HCT116 (cell line): ENCODE results near the gene PHF21A. TPM values are rescaled to one million over a fixed set of nuclear protein-coding genes. Genes with fewer than 3 reads are reported as not detected.

Experiments used
- ATAC-seq: fragments of 200-7000 bp; cut with Tn5 transposase; 2 replicates; pipeline ENCODE4 v1.9.1; 2020; ENCODE audit warnings: mild to moderate bottlenecking, moderate library complexity
- BruUV-seq: library from RNA; stranded (reverse); fragments of 400-500 nt; replicated peaks from 2 replicates; lab custom pipeline; 2021; lab: Mats Ljungman, UMichigan
- CTCF ChIA-PET: fragments of 300-600 bp; sonication (Branson Sonifier 250); formaldehyde crosslinking; loops from one replicate; lab custom pipeline; 2021; ENCODE audit warnings: antibody characterized with exemption; lab: Charles Lee
- POLR2A ChIA-PET: fragments of 300-600, 350-600 bp; sonication (Branson Sonifier 250); formaldehyde crosslinking; loops from one replicate; lab custom pipeline; 2021; ENCODE audit warnings: antibody characterized with exemption; lab: Charles Lee
- RAD21 ChIA-PET, 2 experiments: fragments of 300-600 bp; sonication (Branson Sonifier 250); formaldehyde crosslinking; loops; one replicate each; lab custom pipeline; 2023; ENCODE audit warnings: low total read pairs in 2 of 2; ENCODE audit not compliant: uncharacterized antibody in 2 of 2, unreplicated experiment in 2 of 2, low non-redundant PET in 1 of 2; lab: Charles Lee
- DNase-seq: peaks from one replicate; pipeline ENCODE4 v3.0.0-alpha.2; 2010; ENCODE audit warnings: low read depth, low spot score
- H2AFZ ChIP-seq: fragments of 200-600 bp; shearing (Covaris generic), sonication (generic); 2 replicates; pipeline ENCODE4 v1.6.1; 2017; ENCODE audit warnings: low read depth, mixed run types, mixed read lengths, antibody characterized with exemption, low read length; ENCODE audit not compliant: poor library complexity, severe bottlenecking
- H3K27ac ChIP-seq: 2 replicates; pipeline ENCODE4 v1.5.1; 2012; ENCODE audit warnings: low read depth, low read length
- H3K27me3 ChIP-seq: fragments of 200-600 bp; sonication (generic); 2 replicates; pipeline ENCODE4 v1.6.1; 2016; ENCODE audit warnings: mixed run types, low read length, mixed read lengths; ENCODE audit not compliant: insufficient read depth
- H3K36me3 ChIP-seq, 2 experiments: fragments of 200-500 bp in 1 of 2; fragments of 200-600 bp in 1 of 2; sonication (Bioruptor generic) in 1 of 2; sonication (generic) in 1 of 2; 2 replicates each; pipeline versions ENCODE4 v1.5.1 to v1.6.1; 2014 to 2016; ENCODE audit warnings: low read length in 2 of 2, inconsistent platforms in 1 of 2, mixed read lengths in 1 of 2, mixed run types in 1 of 2; ENCODE audit not compliant: insufficient read depth in 2 of 2, control insufficient read depth in 1 of 2
- H3K4me1 ChIP-seq, 2 experiments: fragments of 200-600 bp in 1 of 2; sonication (generic) in 1 of 2; 2 replicates each; pipeline versions ENCODE4 v1.5.1 to v1.6.1; 2012 to 2017; ENCODE audit warnings: low read length in 2 of 2, inconsistent platforms in 1 of 2, mild to moderate bottlenecking in 1 of 2, mixed read lengths in 1 of 2, mixed run types in 1 of 2, moderate library complexity in 1 of 2; ENCODE audit not compliant: insufficient read depth in 2 of 2, control insufficient read depth in 1 of 2
- H3K4me2 ChIP-seq: fragments of 200-600 bp; sonication (generic); 2 replicates; pipeline ENCODE4 v1.6.1; 2017; ENCODE audit warnings: mixed run types, low read length, mixed read lengths
- H3K4me3 ChIP-seq, 2 experiments: fragments of 200-600 bp in 1 of 2; sonication (generic) in 1 of 2; replicated peaks in 1 of 2; 2 replicates each; pipeline ENCODE4 v1.5.1; 2011 to 2016; ENCODE audit warnings: low read length in 2 of 2, control low read depth in 1 of 2, low read depth in 1 of 2, mild to moderate bottlenecking in 1 of 2, mixed read lengths in 1 of 2, mixed run types in 1 of 2
- H3K79me2 ChIP-seq: fragments of 200-600 bp; sonication (generic); 2 replicates; pipeline ENCODE4 v1.6.1; 2017; ENCODE audit warnings: mild to moderate bottlenecking, mixed run types, low read length, moderate library complexity, mixed read lengths; ENCODE audit not compliant: insufficient read depth
- H3K9ac ChIP-seq: fragments of 200-600 bp; sonication (generic); 2 replicates; pipeline ENCODE4 v1.6.1; 2016; ENCODE audit warnings: low read length, mixed read lengths
- H3K9me2 ChIP-seq: fragments of 200-600 bp; sonication (generic), shearing (Covaris generic); 2 replicates; pipeline ENCODE4 v1.6.1; 2017; ENCODE audit warnings: mixed run types, mild to moderate bottlenecking, moderate library complexity; ENCODE audit not compliant: insufficient read depth
- H3K9me3 ChIP-seq, 2 experiments: fragments of 200-500 bp in 1 of 2; fragments of 200-600 bp in 1 of 2; sonication (Bioruptor generic) in 1 of 2; sonication (generic) in 1 of 2; 2 replicates each; pipeline ENCODE4 v1.6.1; 2014 to 2017; ENCODE audit warnings: low read length in 2 of 2, mixed read lengths in 2 of 2, inconsistent platforms in 1 of 2, low read depth in 1 of 2, mild to moderate bottlenecking in 1 of 2, mixed run types in 1 of 2, moderate library complexity in 1 of 2; ENCODE audit not compliant: control insufficient read depth in 1 of 2, insufficient read depth in 1 of 2
- H4K20me1 ChIP-seq: fragments of 200-600 bp; sonication (generic), shearing (Covaris generic); 2 replicates; pipeline ENCODE4 v1.6.1; 2017; ENCODE audit warnings: mixed run types, mild to moderate bottlenecking, moderate library complexity; ENCODE audit not compliant: insufficient read depth
- CBX3 ChIP-seq: IDR thresholded peaks from 2 replicates; pipeline ENCODE4 v1.6.1; 2012; ENCODE audit warnings: low read depth
- EGR1 ChIP-seq: IDR thresholded peaks from 2 replicates; pipeline ENCODE4 v1.6.1; 2012; ENCODE audit warnings: low read depth
- ELF1 ChIP-seq: IDR thresholded peaks from 2 replicates; pipeline ENCODE4 v1.6.1; 2012; ENCODE audit warnings: low read depth, borderline replicate concordance
- EZH2 ChIP-seq: fragments of 200-600 bp; sonication (generic); IDR thresholded peaks from 2 replicates; pipeline ENCODE4 v1.6.1; 2017; ENCODE audit warnings: antibody characterized with exemption, mixed run types
- EZH2phosphoT487 ChIP-seq: fragments of 200-600 bp; IDR thresholded peaks from 2 replicates; pipeline ENCODE4 v1.6.1; 2018; ENCODE audit warnings: antibody characterized with exemption, borderline replicate concordance
- FOSL1 ChIP-seq: IDR thresholded peaks from 2 replicates; pipeline ENCODE4 v1.6.1; 2012; ENCODE audit warnings: low read depth
- JUND ChIP-seq: IDR thresholded peaks from 2 replicates; pipeline ENCODE4 v1.6.1; 2012
- RAD21 ChIP-seq: IDR thresholded peaks from 2 replicates; pipeline ENCODE4 v1.6.1; 2012; ENCODE audit warnings: low read depth, mild to moderate bottlenecking
- SIN3A ChIP-seq: IDR thresholded peaks from 2 replicates; pipeline ENCODE4 v1.6.1; 2012; ENCODE audit warnings: low read depth
- SP1 ChIP-seq: IDR thresholded peaks from 2 replicates; pipeline ENCODE4 v1.6.1; 2012; ENCODE audit warnings: low read depth
- SRF ChIP-seq: IDR thresholded peaks from 2 replicates; pipeline ENCODE4 v1.6.1; 2012; ENCODE audit warnings: low read depth
- TCF7L2 ChIP-seq: IDR thresholded peaks from 2 replicates; pipeline ENCODE4 v1.7.0; 2011; ENCODE audit warnings: borderline replicate concordance, inconsistent platforms; ENCODE audit not compliant: insufficient read depth, insufficient read length; ENCODE audit errors: extremely low read depth
- YY1 ChIP-seq: IDR thresholded peaks from 2 replicates; pipeline ENCODE4 v1.6.1; 2011; ENCODE audit warnings: low read length, low read depth, moderate library complexity, mild to moderate bottlenecking; ENCODE audit not compliant: insufficient replicate concordance; ENCODE audit errors: extremely low read depth
- intact Hi-C: fragments of 100-400 bp; cut with micrococcal nuclease; formaldehyde crosslinking; loops from 2 replicates; pipeline ENCODE4 v1.10.0; 2022
- total RNA-seq: library from RNA; stranded (reverse); gene quantifications from one replicate; pipeline ENCODE4 v1.2.1, GENCODE V29; 2021; ENCODE audit not compliant: unreplicated experiment
- TF ChIP-seq, protein P1 (sequence below): IDR thresholded peaks from 2 replicates; pipeline ENCODE4 v1.6.1; 2012
- TF ChIP-seq, protein P2 (sequence below): IDR thresholded peaks from 2 replicates; pipeline ENCODE4 v1.6.1; 2012
- TF ChIP-seq, protein P3 (sequence below): IDR thresholded peaks from 2 replicates; pipeline ENCODE4 v1.6.1; 2011; ENCODE audit warnings: mild to moderate bottlenecking, low read length, moderate library complexity; ENCODE audit not compliant: insufficient replicate concordance; ENCODE audit errors: extremely low read depth

Gene PHF21A
- total RNA-seq, 1 experiment from 2014 or later = 27.0 TPM

- CTCF ChIA-PET = no interaction called here
- H3K27ac ChIP-seq = no peak overlapping the region
Measured at GRCh38 chr11:45926536-45927331, 194.5 kb downstream of the PHF21A start.

More at GRCh38 chr11:45926536-45927331, 194.5 kb downstream of the PHF21A start:
- Histone ChIP-seq H3K79me2 (peaks cover 14% of the 10 kb centered on the region), H3K9me2 (no peaks in the 10 kb centered on the region), H3K9me3 (no peaks in the 10 kb centered on the region), H3K9ac (no peak overlapping the region), H3K4me3 (no peak overlapping the region), H2AFZ (no peak overlapping the region), H3K4me1 (peaks cover 2 to 16% of the 10 kb centered on the region in 2 experiments), H3K27me3 (no peaks in the 10 kb centered on the region), H3K36me3 (peaks cover 0 to 32% of the 10 kb centered on the region in 2 experiments), H4K20me1 (no peaks in the 10 kb centered on the region), H3K4me2 (no peak overlapping the region)
- intact Hi-C loops = no loop called here
- ChIA-PET RAD21 (no interaction called here), POLR2A (no interaction called here)
- TF ChIP-seq EZH2phosphoT487 (no peak), SP1 (no peak), TCF7L2 (no peak), SIN3A (no peak), RAD21 (no peak), YY1 (no peak), FOSL1 (no peak), CBX3 (no peak), EZH2 (no peak), JUND (no peak), ELF1 (no peak), SRF (no peak), EGR1 (no peak)
- TF ChIP-seq, protein P1, sequence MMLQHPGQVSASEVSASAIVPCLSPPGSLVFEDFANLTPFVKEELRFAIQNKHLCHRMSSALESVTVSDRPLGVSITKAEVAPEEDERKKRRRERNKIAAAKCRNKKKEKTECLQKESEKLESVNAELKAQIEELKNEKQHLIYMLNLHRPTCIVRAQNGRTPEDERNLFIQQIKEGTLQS = no peak
- TF ChIP-seq, protein P2, sequence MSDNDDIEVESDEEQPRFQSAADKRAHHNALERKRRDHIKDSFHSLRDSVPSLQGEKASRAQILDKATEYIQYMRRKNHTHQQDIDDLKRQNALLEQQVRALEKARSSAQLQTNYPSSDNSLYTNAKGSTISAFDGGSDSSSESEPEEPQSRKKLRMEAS = no peak
- TF ChIP-seq, protein P3, sequence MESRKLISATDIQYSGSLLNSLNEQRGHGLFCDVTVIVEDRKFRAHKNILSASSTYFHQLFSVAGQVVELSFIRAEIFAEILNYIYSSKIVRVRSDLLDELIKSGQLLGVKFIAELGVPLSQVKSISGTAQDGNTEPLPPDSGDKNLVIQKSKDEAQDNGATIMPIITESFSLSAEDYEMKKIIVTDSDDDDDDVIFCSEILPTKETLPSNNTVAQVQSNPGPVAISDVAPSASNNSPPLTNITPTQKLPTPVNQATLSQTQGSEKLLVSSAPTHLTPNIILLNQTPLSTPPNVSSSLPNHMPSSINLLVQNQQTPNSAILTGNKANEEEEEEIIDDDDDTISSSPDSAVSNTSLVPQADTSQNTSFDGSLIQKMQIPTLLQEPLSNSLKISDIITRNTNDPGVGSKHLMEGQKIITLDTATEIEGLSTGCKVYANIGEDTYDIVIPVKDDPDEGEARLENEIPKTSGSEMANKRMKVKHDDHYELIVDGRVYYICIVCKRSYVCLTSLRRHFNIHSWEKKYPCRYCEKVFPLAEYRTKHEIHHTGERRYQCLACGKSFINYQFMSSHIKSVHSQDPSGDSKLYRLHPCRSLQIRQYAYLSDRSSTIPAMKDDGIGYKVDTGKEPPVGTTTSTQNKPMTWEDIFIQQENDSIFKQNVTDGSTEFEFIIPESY = no peak
- ATAC-seq = no peak
- BruUV-seq = no TSS peak
- DNase-seq = no peak
